Bronchial epithelial cell (primary cell): ENCODE data around the gene ACBD6. TPM values are rescaled to one million over a fixed set of nuclear protein-coding genes. Genes with fewer than 3 reads are reported as not detected.

ENCODE experiments used
- DNase-seq: peaks from one replicate; pipeline ENCODE4 v3.0.0-alpha.2; 2010; ENCODE audit warnings: low read depth
- FAIRE-seq: peaks from 2 replicates; lab custom pipeline; 2011; peaks lifted over from hg19 to GRCh38; lab: Jason Lieb, UNC
- H3K27me3 ChIP-seq: 2 replicates; pipeline ENCODE4 v1.5.1; 2011; ENCODE audit warnings: low read length; ENCODE audit not compliant: control insufficient read depth, insufficient read depth
- H3K36me3 ChIP-seq: 2 replicates; pipeline ENCODE4 v1.5.1; 2011; ENCODE audit warnings: low read length; ENCODE audit not compliant: control insufficient read depth, insufficient read depth
- H3K4me3 ChIP-seq: 2 replicates; pipeline ENCODE4 v1.5.1; 2011; ENCODE audit warnings: mild to moderate bottlenecking, low read depth, low read length, control low read depth
- total RNA-seq: library from RNA; depleted of rRNA; stranded (reverse); fragments of >200 nt; gene quantifications from 2 replicates; pipeline ENCODE4 v1.2.1, GENCODE V29; 2014
- TF ChIP-seq, protein P1 (sequence below): IDR thresholded peaks from 2 replicates; pipeline ENCODE4 v1.5.1; 2011; ENCODE audit warnings: mild to moderate bottlenecking, moderate library complexity, low read length, control low read depth, inconsistent platforms; ENCODE audit not compliant: insufficient read depth, severe bottlenecking

Gene ACBD6
- total RNA-seq, 1 donor from 2014 or later, result 118 TPM

DNA sequence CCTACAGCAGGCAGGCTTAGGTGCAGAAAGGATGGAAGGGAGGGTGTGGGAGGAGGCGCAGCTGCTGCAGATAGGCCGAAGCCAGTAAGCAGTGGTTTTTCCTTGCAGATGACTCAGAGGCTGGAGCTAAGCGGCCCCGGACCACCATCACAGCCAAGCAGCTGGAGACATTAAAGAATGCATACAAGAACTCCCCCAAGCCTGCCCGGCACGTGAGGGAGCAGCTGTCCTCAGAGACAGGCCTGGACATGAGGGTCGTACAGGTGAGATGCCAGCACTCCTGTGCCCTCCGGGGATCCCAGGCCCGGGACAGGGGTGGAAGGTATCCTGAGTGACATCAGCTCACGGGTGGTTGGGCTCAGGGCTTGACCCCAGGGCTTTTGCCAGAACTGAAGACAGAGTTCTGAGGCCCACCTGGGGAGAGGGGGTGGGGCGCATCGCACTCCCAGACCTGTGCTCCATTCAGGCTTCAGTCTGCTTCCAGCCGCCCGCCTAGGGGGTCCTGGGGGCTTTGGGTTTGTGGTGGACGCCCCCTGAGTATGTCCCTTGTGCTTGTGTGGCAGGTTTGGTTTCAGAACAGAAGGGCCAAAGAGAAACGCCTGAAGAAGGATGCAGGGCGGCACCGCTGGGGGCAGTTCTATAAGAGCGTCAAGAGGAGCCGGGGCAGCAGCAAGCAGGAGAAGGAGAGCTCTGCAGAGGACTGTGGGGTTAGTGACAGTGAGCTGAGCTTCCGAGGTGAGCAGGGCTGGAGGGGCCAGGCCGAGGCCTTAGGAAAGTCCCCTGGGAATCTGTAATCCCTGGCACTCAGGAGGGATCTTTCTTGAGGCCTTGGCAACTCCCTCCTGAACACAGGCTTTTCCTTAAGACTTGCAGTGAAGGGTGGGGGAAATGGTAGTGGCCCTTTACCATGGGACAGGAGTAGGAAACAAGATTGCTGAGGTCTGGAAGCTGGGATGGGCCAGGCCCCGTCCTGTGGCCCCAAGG, 230.8 kb downstream of the ACBD6 start:
- peak; percentile 40 for FAIRE-seq
- Histone ChIP-seq H3K4me3 (no peak overlapping the region), H3K36me3 (peaks cover 1% of the 10 kb centered on the region), H3K27me3 (no peaks in the 10 kb centered on the region)
- DNase-seq, result no peak
- TF ChIP-seq, protein P1, sequence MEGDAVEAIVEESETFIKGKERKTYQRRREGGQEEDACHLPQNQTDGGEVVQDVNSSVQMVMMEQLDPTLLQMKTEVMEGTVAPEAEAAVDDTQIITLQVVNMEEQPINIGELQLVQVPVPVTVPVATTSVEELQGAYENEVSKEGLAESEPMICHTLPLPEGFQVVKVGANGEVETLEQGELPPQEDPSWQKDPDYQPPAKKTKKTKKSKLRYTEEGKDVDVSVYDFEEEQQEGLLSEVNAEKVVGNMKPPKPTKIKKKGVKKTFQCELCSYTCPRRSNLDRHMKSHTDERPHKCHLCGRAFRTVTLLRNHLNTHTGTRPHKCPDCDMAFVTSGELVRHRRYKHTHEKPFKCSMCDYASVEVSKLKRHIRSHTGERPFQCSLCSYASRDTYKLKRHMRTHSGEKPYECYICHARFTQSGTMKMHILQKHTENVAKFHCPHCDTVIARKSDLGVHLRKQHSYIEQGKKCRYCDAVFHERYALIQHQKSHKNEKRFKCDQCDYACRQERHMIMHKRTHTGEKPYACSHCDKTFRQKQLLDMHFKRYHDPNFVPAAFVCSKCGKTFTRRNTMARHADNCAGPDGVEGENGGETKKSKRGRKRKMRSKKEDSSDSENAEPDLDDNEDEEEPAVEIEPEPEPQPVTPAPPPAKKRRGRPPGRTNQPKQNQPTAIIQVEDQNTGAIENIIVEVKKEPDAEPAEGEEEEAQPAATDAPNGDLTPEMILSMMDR, result no peak

DNA sequence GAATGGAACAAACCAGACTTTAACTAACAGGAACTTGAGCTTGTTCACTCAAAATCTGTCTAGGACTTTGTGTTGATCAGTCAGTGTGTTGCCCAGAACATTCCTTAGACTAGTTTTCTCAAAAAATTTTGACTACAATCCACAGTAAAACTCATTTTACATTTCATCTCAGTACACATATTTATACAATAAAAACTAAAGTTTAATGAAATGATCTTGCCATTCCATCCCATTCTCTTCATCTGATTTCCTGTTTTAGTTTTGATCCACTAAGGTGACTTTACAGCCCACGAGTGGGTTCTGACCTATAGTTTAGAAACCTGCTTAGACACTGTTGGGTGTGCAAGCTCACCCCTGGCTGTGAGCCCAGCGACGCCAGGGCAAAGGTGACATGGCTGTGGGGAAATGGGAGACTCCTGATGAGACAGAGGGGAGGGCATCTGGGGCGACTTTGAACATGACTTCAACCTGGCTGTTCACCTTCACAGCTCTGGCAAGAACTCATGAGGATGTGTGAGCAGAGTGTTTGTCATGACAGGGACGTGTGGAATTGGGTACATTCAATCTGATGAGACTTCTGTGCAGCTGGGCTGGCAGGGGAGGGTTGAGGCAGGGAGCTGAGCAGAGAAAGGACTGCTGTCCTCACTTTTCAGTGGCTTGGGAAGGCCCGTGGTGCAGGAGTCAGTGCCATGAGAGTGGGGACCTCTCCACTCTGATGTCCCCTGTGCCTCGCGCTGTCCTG, 231.7 kb downstream of the ACBD6 start:
- DNase-seq (no peak), FAIRE-seq (peak; percentile 47)
- no peak overlapping the region for H3K4me3 ChIP-seq
- peaks cover 1% of the 10 kb centered on the region for H3K36me3 ChIP-seq
- TF ChIP-seq, protein P1, result no peak
- H3K27me3 ChIP-seq, result no peaks in the 10 kb centered on the region

DNA sequence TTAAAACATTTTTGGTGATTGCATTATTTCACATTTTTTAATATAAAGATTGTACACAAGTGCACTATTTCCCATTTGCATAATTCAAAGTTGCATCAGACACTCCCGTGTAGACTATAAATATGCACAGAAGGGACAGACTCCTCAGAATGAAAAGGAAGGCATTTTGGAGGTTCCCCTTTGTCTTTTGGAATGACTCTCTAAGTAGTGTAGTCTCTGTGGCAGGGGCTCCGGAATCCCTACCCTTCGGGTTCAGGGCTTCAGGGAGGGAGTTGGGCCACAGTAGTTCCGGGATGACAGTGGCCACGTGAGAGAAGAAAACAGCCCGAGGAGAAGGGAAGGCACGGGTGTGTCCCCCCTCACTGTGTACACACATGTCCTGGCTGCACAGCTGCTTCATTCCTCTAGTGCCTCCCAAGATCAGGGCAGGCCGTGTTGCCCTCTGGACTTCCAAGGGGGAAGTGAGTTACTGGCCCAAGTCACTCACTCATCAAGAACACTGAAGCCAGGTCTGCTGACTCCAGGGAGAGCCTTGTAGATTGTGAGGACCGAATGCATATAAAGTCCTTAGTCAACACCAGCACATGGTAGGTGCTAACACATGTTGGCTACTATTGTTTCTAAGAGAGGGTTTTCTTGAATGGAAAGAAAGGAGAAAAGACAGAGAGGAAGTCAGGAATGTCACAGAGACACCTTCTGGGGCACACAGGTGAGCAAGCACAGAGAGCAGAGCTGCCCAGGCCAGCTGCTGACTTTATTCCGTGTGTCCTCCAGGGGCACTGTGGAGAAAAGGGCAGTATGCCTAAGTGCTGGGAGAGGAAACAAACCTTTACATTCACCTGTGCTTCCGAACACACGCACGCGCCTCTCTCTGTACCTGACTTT, 232.5 kb downstream of the ACBD6 start:
- FAIRE-seq (no peak), DNase-seq (peak; percentile 54)
- Histone ChIP-seq H3K36me3 (no peaks in the 10 kb centered on the region), H3K4me3 (no peak overlapping the region), H3K27me3 (peaks cover 3% of the 10 kb centered on the region)
- TF ChIP-seq, protein P1, result peak; percentile 81

DNA sequence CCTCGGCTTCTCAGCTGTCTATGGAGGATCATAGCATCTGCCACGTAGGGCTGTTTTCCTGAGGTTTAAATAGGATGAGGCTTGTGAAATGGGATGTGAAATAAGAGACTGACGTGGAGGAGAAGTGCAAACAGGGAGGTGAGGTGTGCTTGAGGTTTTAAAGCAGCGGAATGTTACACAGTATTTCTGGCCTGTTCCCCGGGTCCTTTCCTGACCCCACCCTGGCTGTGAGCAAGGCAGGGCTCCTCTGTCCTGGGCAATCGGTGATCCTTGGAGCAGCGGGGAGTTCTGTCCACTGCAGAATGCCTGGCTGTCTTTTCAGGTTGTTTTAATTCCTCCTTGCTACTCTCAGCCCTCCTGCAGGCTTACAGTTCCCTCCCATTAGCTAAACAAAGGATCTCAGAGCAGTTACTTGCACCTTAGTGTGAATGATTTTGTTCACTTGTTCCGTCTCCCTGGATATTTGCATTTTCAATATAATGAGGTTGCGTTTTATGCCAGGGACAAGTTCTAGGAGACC, 233.8 kb downstream of the ACBD6 start:
- Histone ChIP-seq H3K4me3 (no peak overlapping the region), H3K27me3 (peaks cover 3% of the 10 kb centered on the region), H3K36me3 (no peaks in the 10 kb centered on the region)
- TF ChIP-seq, protein P1, result no peak
- DNase-seq (no peak), FAIRE-seq (no peak)

DNA sequence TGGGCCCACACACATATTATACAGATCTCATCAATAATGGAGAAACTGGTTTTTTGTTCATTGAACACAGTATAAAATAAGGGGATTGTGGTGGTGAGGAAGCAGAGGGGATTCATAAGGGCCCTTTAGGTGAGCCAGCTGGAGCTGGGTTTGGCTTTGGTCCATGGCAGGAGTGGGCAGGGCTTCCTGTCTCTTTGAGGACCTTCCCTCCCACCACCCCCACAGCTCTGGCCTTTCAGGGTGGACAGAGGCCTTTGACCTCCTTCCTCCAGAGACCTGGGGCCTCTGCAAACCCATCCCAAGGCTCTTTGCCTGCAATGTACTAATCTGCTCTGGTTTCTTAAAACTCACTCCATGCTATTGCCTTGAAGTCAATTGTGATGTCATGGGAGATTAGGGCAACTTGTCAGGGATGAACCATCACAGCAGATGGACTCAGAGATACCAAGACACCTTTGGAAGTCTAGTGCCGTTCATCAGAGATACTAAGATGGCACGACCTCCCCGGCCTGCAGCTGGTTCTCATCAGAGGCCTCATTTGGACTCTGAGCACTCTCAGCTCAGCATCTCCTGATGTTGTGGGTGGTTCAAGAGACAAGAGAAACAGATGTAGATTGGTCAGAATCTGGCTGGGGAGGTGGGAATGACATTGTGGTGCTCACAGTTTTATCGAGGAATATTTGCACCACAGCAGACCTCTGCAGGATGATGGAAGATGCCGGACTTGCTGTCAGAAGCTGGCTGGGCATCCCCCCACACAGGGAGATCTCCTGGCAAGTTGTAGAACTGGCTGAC, 234.4 kb downstream of the ACBD6 start:
- no peak for FAIRE-seq
- Histone ChIP-seq H3K27me3 (peaks cover 3% of the 10 kb centered on the region), H3K4me3 (no peak overlapping the region), H3K36me3 (no peaks in the 10 kb centered on the region)
- TF ChIP-seq, protein P1, result no peak
- no peak for DNase-seq
